Mesenchymal stem cell (in vitro differentiated cells and primary cell): ENCODE data around the gene FICD.

Source experiments
- DNase-seq: peaks from one replicate; pipeline ENCODE4 v3.0.0-alpha.2; 2013
- H2AFZ ChIP-seq: one replicate; pipeline ENCODE4 v1.6.1; 2013; ENCODE audit warnings: low read depth, mild to moderate bottlenecking, control low read depth, inconsistent platforms, low read length, moderate library complexity
- H2AK5ac ChIP-seq: 2 replicates; pipeline ENCODE4 v1.6.1; 2013; ENCODE audit warnings: low read length, moderate library complexity, mild to moderate bottlenecking, inconsistent platforms; ENCODE audit not compliant: severe bottlenecking
- H2BK120ac ChIP-seq: one replicate; pipeline ENCODE4 v1.6.1; 2013; ENCODE audit warnings: low read depth, mild to moderate bottlenecking, inconsistent platforms, low read length, moderate library complexity
- H2BK12ac ChIP-seq, 2 experiments: one replicate each; pipeline ENCODE4 v1.6.1; 2013; ENCODE audit warnings: inconsistent platforms in 2 of 2, low read length in 2 of 2, mild to moderate bottlenecking in 2 of 2, moderate library complexity in 2 of 2, control low read depth in 1 of 2
- H2BK15ac ChIP-seq: one replicate; pipeline ENCODE4 v1.6.1; 2013; ENCODE audit warnings: mild to moderate bottlenecking, low read depth, inconsistent platforms; ENCODE audit not compliant: poor library complexity, severe bottlenecking
- H2BK5ac ChIP-seq: 2 replicates; pipeline ENCODE4 v1.6.1; 2013; ENCODE audit warnings: low read depth, mild to moderate bottlenecking, low read length, control low read depth, inconsistent platforms; ENCODE audit not compliant: poor library complexity, severe bottlenecking
- H3K14ac ChIP-seq, 2 experiments: one replicate each; pipeline ENCODE4 v1.6.1; 2013; ENCODE audit warnings: inconsistent platforms in 2 of 2, low read length in 2 of 2, control low read depth in 1 of 2, mild to moderate bottlenecking in 1 of 2, moderate library complexity in 1 of 2
- H3K18ac ChIP-seq, 2 experiments: one replicate each; pipeline ENCODE4 v1.6.1; 2013; ENCODE audit warnings: inconsistent platforms in 2 of 2, low read length in 2 of 2, control low read depth in 1 of 2, low read depth in 1 of 2, mild to moderate bottlenecking in 1 of 2
- H3K23ac ChIP-seq, 2 experiments: one replicate each; pipeline ENCODE4 v1.6.1; 2013; ENCODE audit warnings: inconsistent platforms in 2 of 2, low read length in 2 of 2, mild to moderate bottlenecking in 2 of 2, moderate library complexity in 2 of 2, control low read depth in 1 of 2
- H3K27ac ChIP-seq: 2 replicates; pipeline ENCODE4 v1.5.1; 2013; ENCODE audit warnings: mild to moderate bottlenecking, moderate library complexity, low read length, control low read depth, inconsistent platforms; ENCODE audit not compliant: poor library complexity, severe bottlenecking
- H3K27me3 ChIP-seq, 2 experiments: 2 replicates each; pipeline versions ENCODE4 v1.6.1 to v1.7.0; 2013; ENCODE audit warnings: low read length in 2 of 2, mild to moderate bottlenecking in 2 of 2, moderate library complexity in 2 of 2, control low read depth in 1 of 2, inconsistent platforms in 1 of 2; ENCODE audit not compliant: control insufficient read depth in 1 of 2, insufficient read depth in 1 of 2
- H3K36me3 ChIP-seq, 2 experiments: 2 replicates each; pipeline versions ENCODE4 v1.6.1 to v1.7.0; 2013; ENCODE audit warnings: low read length in 2 of 2, control low read depth in 1 of 2, inconsistent platforms in 1 of 2, low read depth in 1 of 2, mild to moderate bottlenecking in 1 of 2; ENCODE audit not compliant: insufficient read depth in 2 of 2, control insufficient read depth in 1 of 2
- H3K4ac ChIP-seq, 2 experiments: one replicate each; pipeline ENCODE4 v1.6.1; 2013; ENCODE audit warnings: inconsistent platforms in 2 of 2, low read length in 2 of 2, mild to moderate bottlenecking in 2 of 2, moderate library complexity in 2 of 2, control low read depth in 1 of 2, low read depth in 1 of 2
- H3K4me1 ChIP-seq: 2 replicates; pipeline ENCODE4 v1.6.1; 2013; ENCODE audit warnings: low read depth, low read length, control low read depth; ENCODE audit not compliant: control insufficient read depth, insufficient read depth
- H3K4me2 ChIP-seq: 2 replicates; pipeline ENCODE4 v1.6.1; 2013; ENCODE audit warnings: low read length, mild to moderate bottlenecking, inconsistent platforms; ENCODE audit not compliant: poor library complexity, severe bottlenecking
- H3K4me3 ChIP-seq, 2 experiments: 2 replicates each; pipeline versions ENCODE4 v1.5.1 to v1.7.0; 2013; ENCODE audit warnings: low read length in 2 of 2, mild to moderate bottlenecking in 2 of 2, control low read depth in 1 of 2, low read depth in 1 of 2; ENCODE audit not compliant: insufficient read depth in 1 of 2
- H3K79me1 ChIP-seq: replicated peaks from 2 replicates; pipeline ENCODE4 v1.6.1; 2013; ENCODE audit warnings: mild to moderate bottlenecking, control low read depth, low read length, inconsistent platforms; ENCODE audit not compliant: poor library complexity, severe bottlenecking
- H3K9ac ChIP-seq: 2 replicates; pipeline ENCODE4 v1.7.0; 2013; ENCODE audit warnings: mild to moderate bottlenecking, low read length, moderate library complexity
- H3K9me3 ChIP-seq: 2 replicates; pipeline ENCODE4 v1.7.0; 2013; ENCODE audit warnings: mild to moderate bottlenecking, low read length; ENCODE audit not compliant: control insufficient read depth
- H4K8ac ChIP-seq: one replicate; pipeline ENCODE4 v1.6.1; 2013; ENCODE audit warnings: inconsistent platforms, mild to moderate bottlenecking, low read length, moderate library complexity
- H4K91ac ChIP-seq: one replicate; pipeline ENCODE4 v1.6.1; 2013; ENCODE audit warnings: mild to moderate bottlenecking, low read length, inconsistent platforms
- WGBS: methylation state at CpG from one replicate; pipeline ENCODE4 v1.1.7; 2013; ENCODE audit warnings: mixed read lengths; 5-methylcytosine and 5-hydroxymethylcytosine counted together

Gene FICD

GRCh38 chr12:108510836-108511235, 4.2 kb upstream of the FICD start:
- no peak overlapping the region for H3K23ac ChIP-seq
- no peak overlapping the region for H3K4me3 ChIP-seq
- no peak overlapping the region for H2BK12ac ChIP-seq
- no peak overlapping the region for H2BK5ac ChIP-seq
- no peak overlapping the region for H2AFZ ChIP-seq
- DNase-seq: no peak
- no peak overlapping the region for H2BK120ac ChIP-seq
- H3K18ac ChIP-seq: no peak overlapping the region
- H3K4me2 ChIP-seq: no peak overlapping the region
- peaks cover 7% of the 10 kb centered on the region for H3K4me1 ChIP-seq
- no peak overlapping the region for H2AK5ac ChIP-seq
- no peak overlapping the region for H3K27ac ChIP-seq
- H3K9ac ChIP-seq: no peak overlapping the region
- H2BK15ac ChIP-seq: no peak overlapping the region
- no peak overlapping the region for H3K4ac ChIP-seq
- H4K91ac ChIP-seq: no peak overlapping the region
- no peaks in the 10 kb centered on the region for H3K36me3 ChIP-seq
- H3K14ac ChIP-seq: no peak overlapping the region
- no peak overlapping the region for H4K8ac ChIP-seq
- no peaks in the 10 kb centered on the region for H3K9me3 ChIP-seq
- H3K79me1 ChIP-seq: peaks cover 4% of the 10 kb centered on the region
- peaks cover 7 to 13% of the 10 kb centered on the region in 2 experiments for H3K27me3 ChIP-seq
- 94% methylated on average over 1 of the region's 2 CpGs for WGBS

DNA sequence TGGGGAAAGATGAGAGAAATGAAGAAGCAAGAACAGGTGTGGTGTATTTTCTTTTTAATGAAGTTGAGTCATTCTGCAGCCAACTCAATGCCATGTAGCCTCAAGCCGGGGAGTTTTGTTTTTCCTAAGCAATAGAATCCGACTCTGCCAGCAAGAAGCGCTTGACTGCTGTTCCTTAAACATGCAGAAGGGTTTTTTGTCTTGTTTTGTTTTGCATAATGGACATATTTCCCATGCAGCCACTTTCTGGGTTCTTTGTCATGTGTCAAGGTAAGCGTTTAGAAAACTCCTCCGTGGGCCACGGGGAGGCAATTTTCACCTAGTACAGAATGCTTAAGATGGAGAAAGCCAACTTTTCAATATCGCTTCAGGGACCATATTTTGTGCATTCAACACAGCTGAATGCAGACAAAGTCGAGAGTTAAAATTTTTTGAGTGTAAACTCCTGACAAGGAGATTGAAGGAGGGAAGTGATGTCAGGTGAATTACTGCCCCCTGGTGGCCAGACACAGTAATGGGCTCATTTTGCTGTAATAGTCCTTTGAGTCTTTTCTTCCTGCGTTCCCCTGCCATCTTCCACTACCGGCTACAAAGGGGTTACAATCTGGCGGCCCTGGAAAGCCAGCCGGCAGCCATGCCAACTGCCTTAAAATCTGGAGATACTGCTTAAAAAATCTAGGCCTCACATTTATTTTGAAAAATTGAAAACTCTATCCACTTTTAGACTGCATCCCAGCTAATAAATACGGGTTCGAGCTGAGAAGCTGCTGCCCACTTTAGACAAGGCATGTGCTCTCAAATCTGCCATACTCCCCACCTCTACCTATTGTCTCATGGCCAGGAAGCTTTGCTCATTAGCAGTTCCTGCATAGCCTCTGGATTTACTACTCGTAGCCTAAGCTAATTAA, 3.2 kb upstream of the FICD start:
- 36% methylated on average over 14 of the region's 15 CpGs for WGBS
- no peak overlapping the region for H3K4me2 ChIP-seq

GRCh38 chr12:108514468-108514972, 557 bp upstream of the FICD start:
- H3K4ac ChIP-seq: no peak overlapping the region
- no peak overlapping the region for H4K8ac ChIP-seq
- peaks cover 0 to 3% of the 10 kb centered on the region in 2 experiments for H3K27me3 ChIP-seq
- peak overlapping the region; percentile 62 for H3K4me2 ChIP-seq
- H2AK5ac ChIP-seq: no peak overlapping the region
- no peak overlapping the region for H2BK12ac ChIP-seq
- no peak overlapping the region for H2AFZ ChIP-seq
- 31% methylated on average over 19 of the region's 19 CpGs for WGBS
- H2BK5ac ChIP-seq: no peak overlapping the region
- peaks cover 25 to 27% of the 10 kb centered on the region in 2 experiments for H3K36me3 ChIP-seq
- peak overlapping the region; percentile 45 for H3K9ac ChIP-seq
- DNase-seq: no peak
- no peak overlapping the region for H2BK120ac ChIP-seq
- H3K23ac ChIP-seq: no peak overlapping the region
- no peaks in the 10 kb centered on the region for H3K9me3 ChIP-seq
- no peak overlapping the region for H3K27ac ChIP-seq
- no peak overlapping the region for H3K18ac ChIP-seq
- no peak overlapping the region for H3K14ac ChIP-seq
- H3K79me1 ChIP-seq: peaks cover 32% of the 10 kb centered on the region
- peak overlapping the region in 1 of 2 experiments; percentile 91 for H3K4me3 ChIP-seq
- peaks cover 16% of the 10 kb centered on the region for H3K4me1 ChIP-seq
- no peak overlapping the region for H4K91ac ChIP-seq
- no peak overlapping the region for H2BK15ac ChIP-seq

More for the DNA sequence above, 3.2 kb upstream of the FICD start:
- Histone ChIP-seq H3K14ac (no peak overlapping the region), H2BK120ac (no peak overlapping the region), H3K9ac (no peak overlapping the region), H3K79me1 (peaks cover 14% of the 10 kb centered on the region), H3K27ac (no peak overlapping the region), H2BK15ac (no peak overlapping the region), H3K4me3 (no peak overlapping the region), H2BK5ac (no peak overlapping the region), H4K8ac (no peak overlapping the region), H3K4ac (no peak overlapping the region), H3K4me1 (peaks cover 13% of the 10 kb centered on the region), H3K9me3 (no peaks in the 10 kb centered on the region), H3K23ac (no peak overlapping the region), H2BK12ac (no peak overlapping the region), H3K18ac (no peak overlapping the region), H4K91ac (no peak overlapping the region), H3K36me3 (peaks cover 0 to 3% of the 10 kb centered on the region in 2 experiments), H2AK5ac (no peak overlapping the region), H2AFZ (no peak overlapping the region), H3K27me3 (peaks cover 7 to 9% of the 10 kb centered on the region in 2 experiments)
- peak; percentile 73 for DNase-seq

DNA sequence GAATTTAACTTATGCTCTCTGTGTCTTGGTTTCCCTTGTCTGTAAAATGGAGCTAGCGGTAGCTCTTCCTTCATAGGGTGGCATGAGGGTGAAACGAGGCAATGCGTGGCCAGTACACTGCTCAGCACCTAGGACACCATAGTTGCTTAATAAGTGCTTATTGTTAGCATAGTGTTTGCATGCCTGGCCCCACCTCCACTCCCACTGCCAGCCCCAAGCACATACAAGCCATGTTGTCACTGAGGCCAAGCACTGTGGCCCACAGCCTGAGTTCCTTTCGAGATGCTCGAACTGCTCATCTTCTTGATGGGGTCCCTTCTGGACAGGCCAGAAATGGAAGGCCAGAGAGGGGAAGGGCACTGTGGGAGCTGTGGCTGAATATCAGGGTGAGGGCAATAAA, 839 bp downstream of the FICD start:
- no peak overlapping the region for H3K27ac ChIP-seq
- 71% methylated on average over 5 of the region's 5 CpGs for WGBS
- H3K4ac ChIP-seq: peak overlapping the region in 1 of 2 experiments; percentile 37

More for the DNA sequence above, 839 bp downstream of the FICD start:
- Histone ChIP-seq H3K9me3 (no peaks in the 10 kb centered on the region), H3K4me3 (peak overlapping the region; percentile 76 to 91), H2BK5ac (no peak overlapping the region), H2BK12ac (no peak overlapping the region), H3K27me3 (peaks cover 0 to 3% of the 10 kb centered on the region in 2 experiments), H2AFZ (peak overlapping the region; percentile 68), H3K4me2 (peak overlapping the region; percentile 94), H3K14ac (no peak overlapping the region), H2BK120ac (no peak overlapping the region), H3K9ac (peak overlapping the region; percentile 90), H3K4me1 (peaks cover 16% of the 10 kb centered on the region), H3K36me3 (peaks cover 37 to 39% of the 10 kb centered on the region in 2 experiments), H2AK5ac (no peak overlapping the region), H3K23ac (no peak overlapping the region), H3K79me1 (peaks cover 32% of the 10 kb centered on the region), H4K91ac (no peak overlapping the region), H3K18ac (no peak overlapping the region), H2BK15ac (no peak overlapping the region), H4K8ac (no peak overlapping the region)
- no peak for DNase-seq
